Progenitor cell of endocrine pancreas (in vitro differentiated cells): ENCODE results near the gene RAB11FIP4. TPM values are rescaled to one million over a fixed set of nuclear protein-coding genes. Genes with fewer than 3 reads are reported as not detected.
A peak's percentile ranks its signal among the peaks of the same experiment; 100 is the strongest.

Experiments
- DNase-seq: peaks from one replicate; pipeline ENCODE4 v3.0.0; 2021; ENCODE audit warnings: low spot score; ENCODE audit not compliant: unreplicated experiment
- H3K27ac Mint-ChIP-seq: 2 replicates; pipeline ENCODE4 v1.8.0; 2021; ENCODE audit warnings: mild to moderate bottlenecking, moderate library complexity, mixed read lengths
- H3K27me3 Mint-ChIP-seq: 2 replicates; pipeline ENCODE4 v1.8.0; 2021; ENCODE audit warnings: mixed read lengths
- H3K36me3 Mint-ChIP-seq: 2 replicates; pipeline ENCODE4 v1.8.0; 2022; ENCODE audit warnings: mixed read lengths; ENCODE audit not compliant: insufficient read depth
- H3K4me1 Mint-ChIP-seq: 2 replicates; pipeline ENCODE4 v1.8.0; 2021; ENCODE audit warnings: low read depth, mixed read lengths
- H3K4me3 Mint-ChIP-seq: 2 replicates; pipeline ENCODE4 v1.8.0; 2021; ENCODE audit warnings: low read depth, mild to moderate bottlenecking, moderate library complexity, mixed read lengths
- H3K9me3 Mint-ChIP-seq: 2 replicates; pipeline ENCODE4 v1.8.0; 2021; ENCODE audit warnings: low read depth, mixed read lengths
- CTCF ChIP-seq: fragments of 200-600 bp; sonication (generic); IDR thresholded peaks from one replicate; pipeline ENCODE4 v1.5.0; 2021; ENCODE audit warnings: antibody characterized with exemption, mild to moderate bottlenecking; ENCODE audit not compliant: unreplicated experiment
- total RNA-seq: library from RNA; stranded (reverse); gene quantifications from 2 replicates; pipeline ENCODE4 v1.2.1, GENCODE V29; 2021

Gene RAB11FIP4
- total RNA-seq, 1 donor from 2014 or later, result 65.5 TPM

GRCh38 chr17:31523862-31524730 lies 132.6 kb downstream of the RAB11FIP4 start:
- no peaks in the 10 kb centered on the region for H3K9me3 Mint-ChIP-seq
- no peak for TF ChIP-seq CTCF
- DNase-seq, result no peak
- no peak overlapping the region for H3K4me3 Mint-ChIP-seq
- H3K36me3 Mint-ChIP-seq, result peaks cover 17% of the 10 kb centered on the region
- H3K27ac Mint-ChIP-seq, result no peak overlapping the region
- H3K27me3 Mint-ChIP-seq, result no peaks in the 10 kb centered on the region
- H3K4me1 Mint-ChIP-seq, result no peaks in the 10 kb centered on the region

- Mint-ChIP-seq H3K36me3 (peaks cover 17% of the 10 kb centered on the region), H3K9me3 (no peaks in the 10 kb centered on the region), H3K27ac (no peak overlapping the region), H3K4me1 (no peaks in the 10 kb centered on the region), H3K27me3 (no peaks in the 10 kb centered on the region), H3K4me3 (no peak overlapping the region)
- peak; percentile 92 for DNase-seq
- peak; percentile 97 for TF ChIP-seq CTCF
Observed at GRCh38 chr17:31524926-31525800, 133.7 kb downstream of the RAB11FIP4 start.

- H3K27ac Mint-ChIP-seq, result no peak overlapping the region
- DNase-seq, result no peak
- peak; percentile 46 for TF ChIP-seq CTCF
- peaks cover 17% of the 10 kb centered on the region for H3K36me3 Mint-ChIP-seq
- no peak overlapping the region for H3K4me3 Mint-ChIP-seq
- H3K27me3 Mint-ChIP-seq, result no peaks in the 10 kb centered on the region
- no peaks in the 10 kb centered on the region for H3K9me3 Mint-ChIP-seq
- no peaks in the 10 kb centered on the region for H3K4me1 Mint-ChIP-seq
Observed at GRCh38 chr17:31525801-31526549, 134.5 kb downstream of the RAB11FIP4 start.

- no peak for DNase-seq
- no peak for TF ChIP-seq CTCF
- H3K4me3 Mint-ChIP-seq, result no peak overlapping the region
- peaks cover 15% of the 10 kb centered on the region for H3K36me3 Mint-ChIP-seq
- H3K27ac Mint-ChIP-seq, result no peak overlapping the region
- H3K27me3 Mint-ChIP-seq, result no peaks in the 10 kb centered on the region
- H3K4me1 Mint-ChIP-seq, result no peaks in the 10 kb centered on the region
- no peaks in the 10 kb centered on the region for H3K9me3 Mint-ChIP-seq
Observed at GRCh38 chr17:31527606-31528005, 136.1 kb downstream of the RAB11FIP4 start.
